DND-41 (cell line): ENCODE measurements around the gene C14orf39.

ENCODE experiments used
- ATAC-seq: fragments of 200-7000 bp; cut with Tn5 transposase; 3 replicates; pipeline ENCODE4 v1.9.1; 2021; ENCODE audit warnings: low read depth; ENCODE audit not compliant: insufficient read depth
- DNase-seq: peaks from one replicate; pipeline ENCODE4 v3.0.0-alpha.2; 2020
- H2AFZ ChIP-seq: 2 replicates; pipeline ENCODE4 v1.6.0; 2012; ENCODE audit warnings: low read depth, low read length
- H3K27ac ChIP-seq: 2 replicates; pipeline ENCODE4 v1.5.1; 2012; ENCODE audit warnings: low read length, inconsistent platforms
- H3K27me3 ChIP-seq: fragments of 200-600 bp; sonication (generic); 2 replicates; pipeline ENCODE4 v1.6.0; 2012; ENCODE audit warnings: low read length, mild to moderate bottlenecking, inconsistent platforms; ENCODE audit not compliant: insufficient read depth, poor library complexity
- H3K36me3 ChIP-seq: 2 replicates; pipeline ENCODE4 v1.5.1; 2012; ENCODE audit warnings: low read length, inconsistent platforms; ENCODE audit not compliant: insufficient read depth
- H3K4me1 ChIP-seq: 2 replicates; pipeline ENCODE4 v1.5.1; 2012; ENCODE audit warnings: mild to moderate bottlenecking, low read length; ENCODE audit not compliant: insufficient read depth
- H3K4me2 ChIP-seq: 2 replicates; pipeline ENCODE4 v1.6.0; 2012; ENCODE audit warnings: mild to moderate bottlenecking, moderate library complexity, low read length, inconsistent platforms; ENCODE audit not compliant: insufficient read depth
- H3K4me3 ChIP-seq, 2 experiments: fragments of 200-600 bp in 1 of 2; shearing (Covaris generic) in 1 of 2; 2 replicates each; pipeline ENCODE4 v1.5.1; 2012 to 2016; ENCODE audit warnings: inconsistent platforms in 2 of 2, low read length in 2 of 2, mild to moderate bottlenecking in 2 of 2, low read depth in 1 of 2, moderate library complexity in 1 of 2
- H3K79me2 ChIP-seq: 2 replicates; pipeline ENCODE4 v1.6.0; 2012; ENCODE audit warnings: low read length, inconsistent platforms; ENCODE audit not compliant: insufficient read depth
- H3K9ac ChIP-seq: 2 replicates; pipeline ENCODE4 v1.6.0; 2012; ENCODE audit warnings: low read depth, mild to moderate bottlenecking, inconsistent platforms, low read length, moderate library complexity
- H3K9me3 ChIP-seq: 2 replicates; pipeline ENCODE4 v1.5.1; 2012; ENCODE audit warnings: low read length, moderate library complexity, mild to moderate bottlenecking, inconsistent platforms; ENCODE audit not compliant: insufficient read depth, severe bottlenecking
- H4K20me1 ChIP-seq: 2 replicates; pipeline ENCODE4 v1.6.0; 2012; ENCODE audit warnings: low read length; ENCODE audit not compliant: insufficient read depth
- CTCF ChIP-seq: IDR thresholded peaks from 2 replicates; pipeline ENCODE4 v1.5.1; 2012; ENCODE audit warnings: borderline replicate concordance, low read length, moderate library complexity, mild to moderate bottlenecking; ENCODE audit not compliant: poor library complexity, severe bottlenecking; ENCODE audit errors: extremely low read depth
- EZH2 ChIP-seq: IDR thresholded peaks from 3 replicates; pipeline ENCODE4 v1.6.1; 2012; ENCODE audit warnings: borderline replicate concordance, low read depth, mild to moderate bottlenecking, moderate library complexity, low read length, inconsistent platforms; ENCODE audit not compliant: severe bottlenecking

Gene C14orf39

DNA sequence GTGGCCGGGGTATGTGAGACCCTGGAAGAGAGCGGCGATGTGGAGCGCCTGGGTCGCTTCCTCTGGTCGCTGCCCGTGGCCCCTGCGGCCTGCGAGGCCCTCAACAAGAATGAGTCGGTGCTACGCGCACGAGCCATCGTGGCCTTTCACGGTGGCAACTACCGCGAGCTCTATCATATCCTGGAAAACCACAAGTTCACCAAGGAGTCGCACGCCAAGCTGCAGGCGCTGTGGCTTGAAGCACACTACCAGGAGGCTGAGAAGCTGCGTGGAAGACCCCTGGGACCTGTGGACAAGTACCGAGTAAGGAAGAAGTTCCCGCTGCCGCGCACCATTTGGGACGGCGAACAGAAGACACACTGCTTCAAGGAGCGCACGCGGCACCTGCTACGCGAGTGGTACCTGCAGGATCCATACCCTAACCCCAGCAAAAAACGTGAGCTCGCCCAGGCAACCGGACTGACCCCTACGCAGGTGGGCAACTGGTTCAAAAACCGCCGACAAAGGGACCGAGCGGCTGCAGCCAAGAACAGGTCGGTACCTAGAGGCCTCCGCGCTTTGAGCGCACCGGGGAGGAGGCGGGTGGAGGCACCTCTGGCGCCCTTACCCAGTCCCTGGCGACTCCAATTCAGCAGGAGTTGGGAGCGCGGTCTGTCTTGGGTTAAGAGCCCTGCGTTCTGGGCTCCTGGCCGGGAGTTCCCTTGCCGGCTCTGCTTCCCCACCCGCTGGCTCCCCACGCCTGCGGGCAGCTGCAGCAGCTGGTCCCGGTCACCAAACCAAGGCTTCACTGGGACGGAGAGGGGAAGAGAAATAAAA, 23.8 kb upstream of the C14orf39 start:
- Histone ChIP-seq H4K20me1 (no peaks in the 10 kb centered on the region), H2AFZ (no peak overlapping the region), H3K4me2 (no peak overlapping the region), H3K79me2 (no peaks in the 10 kb centered on the region), H3K27me3 (no peaks in the 10 kb centered on the region), H3K9ac (no peak overlapping the region), H3K36me3 (no peaks in the 10 kb centered on the region), H3K27ac (no peak overlapping the region), H3K4me1 (no peaks in the 10 kb centered on the region), H3K9me3 (no peaks in the 10 kb centered on the region), H3K4me3 (no peak overlapping the region)
- TF ChIP-seq EZH2 = no peak
- TF ChIP-seq CTCF = no peak
- DNase-seq (no peak), ATAC-seq (no peak)

GRCh38 chr14:60508707-60509437, 23.0 kb upstream of the C14orf39 start, which contains the start of gene SIX6:
TSS of gene SIX6 (plus strand) at chr14:60509146. CDS start at chr14:60509399, 253 bp downstream.
- ATAC-seq (no peak), DNase-seq (no peak)
- H3K79me2 ChIP-seq = no peaks in the 10 kb centered on the region

DNA sequence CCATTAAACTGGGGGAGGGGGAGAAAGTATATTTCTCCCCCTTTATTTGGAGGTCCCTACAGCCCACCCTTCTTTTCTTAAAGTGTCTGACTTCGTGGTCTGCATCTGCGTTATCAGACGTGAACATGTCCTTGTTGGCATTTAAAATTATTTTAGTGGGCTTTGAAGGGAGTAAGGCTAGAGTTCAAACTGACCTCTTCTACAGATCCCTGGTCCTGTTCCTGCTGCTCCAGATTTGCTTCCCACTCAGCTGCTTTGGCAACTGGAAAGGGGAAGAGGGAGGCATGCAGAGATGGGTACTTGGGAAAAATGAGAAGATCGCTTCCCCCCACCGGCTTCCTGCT, 22.5 kb upstream of the C14orf39 start:
- Histone ChIP-seq H3K4me2 (no peak overlapping the region), H3K9ac (no peak overlapping the region), H3K36me3 (no peaks in the 10 kb centered on the region), H3K4me3 (no peak overlapping the region), H3K9me3 (no peaks in the 10 kb centered on the region), H2AFZ (no peak overlapping the region), H3K27ac (no peak overlapping the region), H3K79me2 (no peaks in the 10 kb centered on the region), H3K4me1 (no peaks in the 10 kb centered on the region), H4K20me1 (no peaks in the 10 kb centered on the region), H3K27me3 (no peaks in the 10 kb centered on the region)
- DNase-seq (no peak), ATAC-seq (no peak)
- TF ChIP-seq CTCF = no peak
- no peak for TF ChIP-seq EZH2

More at GRCh38 chr14:60508707-60509437, 23.0 kb upstream of the C14orf39 start, which contains the start of gene SIX6:
- H3K36me3 ChIP-seq = no peaks in the 10 kb centered on the region
- H3K9ac ChIP-seq = no peak within 1 kb of the TSS
- H3K4me1 ChIP-seq = no peaks in the 10 kb centered on the region
- TF ChIP-seq EZH2 (no peak), CTCF (no peak)
- H3K27ac ChIP-seq = no peak within 1 kb of the TSS
- H3K27me3 ChIP-seq = no peaks in the 10 kb centered on the region
- no peak within 1 kb of the TSS for H2AFZ ChIP-seq
- no peak within 1 kb of the TSS for H3K4me3 ChIP-seq
- H4K20me1 ChIP-seq = no peaks in the 10 kb centered on the region
- no peak within 1 kb of the TSS for H3K4me2 ChIP-seq
- H3K9me3 ChIP-seq = no peaks in the 10 kb centered on the region
